ENCODE results near the gene OR5M10. TPM values are rescaled to one million over a fixed set of nuclear protein-coding genes. Genes with fewer than 3 reads are reported as not detected.
"Not testable (repeated sequence)": the region's sequence is repeated elsewhere in the genome, so short reads cannot be mapped to it uniquely, and the experiment has no call there.

OR5M10 gene
- total RNA-seq, 1 experiment from 2014 or later: not detected

- intact Hi-C loops (cut with micrococcal nuclease): no loop called here
- Histone ChIP-seq H3K9ac (ENCODE audit: low read length) (no peak overlapping the region), H4K20me1 (ENCODE audit: insufficient read depth) (no peaks in the 10 kb centered on the region), H3K79me2 (ENCODE audit: insufficient read depth, low read length) (no peaks in the 10 kb centered on the region), H2AFZ (ENCODE audit: low read depth, low read length, poor library complexity, severe bottlenecking) (no peak overlapping the region), H3K4me1 (ENCODE audit: control insufficient read depth in 1 of 2, insufficient read depth in 2 of 2, low read length in 2 of 2) (no peaks in the 10 kb centered on the region), H3K9me2 (ENCODE audit: insufficient read depth) (no peaks in the 10 kb centered on the region), H3K4me2 (ENCODE audit: low read length) (no peak overlapping the region), H3K9me3 (ENCODE audit: control insufficient read depth in 1 of 2, insufficient read depth in 1 of 2, low read depth in 1 of 2, low read length in 2 of 2) (peaks cover 0 to 6% of the 10 kb centered on the region in 2 experiments; a peak in 2 of 4 replicates), H3K4me3 (replicated peaks in 1 of 2; ENCODE audit: low read depth in 1 of 2, low read length in 2 of 2) (no peak overlapping the region), H3K27me3 (ENCODE audit: insufficient read depth, low read length) (no peaks in the 10 kb centered on the region), H3K27ac (ENCODE audit: low read depth, low read length) (no peak overlapping the region), H3K36me3 (ENCODE audit: control insufficient read depth in 1 of 2, insufficient read depth in 2 of 2, low read length in 2 of 2) (no peaks in the 10 kb centered on the region)
- POLR2A ChIA-PET: no interaction called here
- no TSS peak for BruUV-seq (replicated peaks)
- DNase-seq (ENCODE audit: low read depth, low spot score) (no peak), ATAC-seq (no peak)
- CTCF ChIA-PET: no interaction called here
- TF ChIP-seq, protein P1, sequence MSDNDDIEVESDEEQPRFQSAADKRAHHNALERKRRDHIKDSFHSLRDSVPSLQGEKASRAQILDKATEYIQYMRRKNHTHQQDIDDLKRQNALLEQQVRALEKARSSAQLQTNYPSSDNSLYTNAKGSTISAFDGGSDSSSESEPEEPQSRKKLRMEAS (IDR thresholded peaks at IDR 0.05): no peak
- TF ChIP-seq ZNF274 (IDR thresholded peaks at IDR 0.05; ENCODE audit: low read depth, low read length) (no peak), CEBPB (IDR thresholded peaks at IDR 0.05; ENCODE audit: low read depth) (no peak), ZBTB33 (IDR thresholded peaks at IDR 0.05; ENCODE audit: extremely low read depth, insufficient replicate concordance, low read length) (no peak), SP1 (IDR thresholded peaks at IDR 0.05; ENCODE audit: low read depth) (no peak), RAD21 (IDR thresholded peaks at IDR 0.05; ENCODE audit: low read depth) (no peak)
- RAD21 ChIA-PET (ENCODE audit: low non-redundant PET in 1 of 2, low total read pairs in 2 of 2, uncharacterized antibody in 2 of 2, unreplicated experiment in 2 of 2): no interaction called here
Measured at GRCh38 chr11:56611174-56611573, 33.7 kb upstream of the OR5M10 start.

GRCh38 chr11:56592088-56592717, 14.7 kb upstream of the OR5M10 start:
- H2AFZ ChIP-seq (ENCODE audit: low read depth, low read length, poor library complexity, severe bottlenecking); RAD21 ChIA-PET (ENCODE audit: low non-redundant PET in 1 of 2, low total read pairs in 2 of 2, uncharacterized antibody in 2 of 2, unreplicated experiment in 2 of 2); BruUV-seq (replicated peaks); H3K27me3 ChIP-seq (ENCODE audit: insufficient read depth, low read length); CTCF ChIA-PET; H3K36me3 ChIP-seq (ENCODE audit: control insufficient read depth in 1 of 2, insufficient read depth in 2 of 2, low read length in 2 of 2); H3K9me2 ChIP-seq (ENCODE audit: insufficient read depth); H3K4me3 ChIP-seq (replicated peaks in 1 of 2; ENCODE audit: low read depth in 1 of 2, low read length in 2 of 2); H3K4me2 ChIP-seq (ENCODE audit: low read length); ATAC-seq; DNase-seq (ENCODE audit: low read depth, low spot score); H3K9ac ChIP-seq (ENCODE audit: low read length); intact Hi-C loops (cut with micrococcal nuclease); POLR2A ChIA-PET; H3K4me1 ChIP-seq (ENCODE audit: control insufficient read depth in 1 of 2, insufficient read depth in 2 of 2, low read length in 2 of 2); H4K20me1 ChIP-seq (ENCODE audit: insufficient read depth); H3K79me2 ChIP-seq (ENCODE audit: insufficient read depth, low read length); H3K27ac ChIP-seq (ENCODE audit: low read depth, low read length); H3K9me3 ChIP-seq (ENCODE audit: control insufficient read depth in 1 of 2, insufficient read depth in 1 of 2, low read depth in 1 of 2, low read length in 2 of 2): not testable (repeated sequence)
